Smooth muscle cell (in vitro differentiated cells): ENCODE results near the gene C20orf204. TPM values are rescaled to one million over a fixed set of nuclear protein-coding genes. Genes with fewer than 3 reads are reported as not detected.
"Not testable (repeated sequence)": the region's sequence is repeated elsewhere in the genome, so short reads cannot be mapped to it uniquely, and the experiment has no call there.

Experiments
- DNase-seq: peaks from one replicate; lab custom pipeline; 2025; ENCODE audit not compliant: unreplicated experiment; lab: John Stamatoyannopoulos, UW
- H2AFZ ChIP-seq: fragments of 200-600 bp; sonication (generic); 2 replicates; pipeline ENCODE4 v1.6.0; 2016; ENCODE audit warnings: antibody characterized with exemption, low read depth, mild to moderate bottlenecking
- H3F3A ChIP-seq: fragments of 200-600 bp; sonication (generic); 2 replicates; pipeline ENCODE4 v1.6.0; 2017; ENCODE audit warnings: antibody characterized with exemption, low read depth
- H3K27ac ChIP-seq: fragments of 200-600 bp; sonication (generic); 2 replicates; pipeline ENCODE4 v1.5.1; 2016; ENCODE audit warnings: low read depth, mild to moderate bottlenecking
- H3K27me3 ChIP-seq: fragments of 200-600 bp; sonication (generic); 2 replicates; pipeline ENCODE4 v1.6.1; 2016; ENCODE audit warnings: low read depth, mild to moderate bottlenecking
- H3K36me3 ChIP-seq: fragments of 200-600 bp; sonication (generic); 2 replicates; pipeline ENCODE4 v1.5.1; 2016; ENCODE audit warnings: low read depth
- H3K4me1 ChIP-seq: fragments of 200-600 bp; sonication (generic); 2 replicates; pipeline ENCODE4 v1.5.1; 2016; ENCODE audit warnings: low read depth
- H3K4me2 ChIP-seq: fragments of 200-600 bp; sonication (generic); 2 replicates; pipeline ENCODE4 v1.6.0; 2016; ENCODE audit warnings: mild to moderate bottlenecking
- H3K4me3 ChIP-seq: fragments of 200-600 bp; sonication (generic); 2 replicates; pipeline ENCODE4 v1.5.1; 2016; ENCODE audit warnings: mild to moderate bottlenecking
- H3K79me2 ChIP-seq: fragments of 200-600 bp; sonication (generic); 2 replicates; pipeline ENCODE4 v1.6.0; 2016; ENCODE audit warnings: low read depth, mild to moderate bottlenecking
- H3K9ac ChIP-seq: fragments of 200-600 bp; sonication (generic); 2 replicates; pipeline ENCODE4 v1.6.0; 2016; ENCODE audit warnings: low read depth
- H3K9me3 ChIP-seq: fragments of 200-600 bp; sonication (generic); replicated peaks from 2 replicates; pipeline ENCODE4 v1.5.1; 2016; ENCODE audit warnings: low read depth
- H4K20me1 ChIP-seq: fragments of 200-600 bp; sonication (generic); 2 replicates; pipeline ENCODE4 v1.6.0; 2016; ENCODE audit warnings: low read depth
- WGBS: methylation state at CpG from one replicate; pipeline ENCODE4 v1.1.7; 2016; ENCODE audit warnings: low lambda C conversion rate; 5-methylcytosine and 5-hydroxymethylcytosine counted together
- polyA plus RNA-seq: library from polyadenylated mRNA; unstranded; fragments of >200 nt; fragmentation: Nextera tagmentation; extraction: Ambion mirVana; gene quantifications from 2 replicates; pipeline ENCODE4 v1.2.1, GENCODE V29; 2016
- total RNA-seq: library from RNA; depleted of rRNA; stranded (reverse); fragments of >200 nt; gene quantifications from 2 replicates; pipeline ENCODE4 v1.2.3, GENCODE V29; 2014
- TF ChIP-seq, protein P1 (sequence below): fragments of 200-600 bp; sonication (generic); IDR thresholded peaks from 2 replicates; pipeline ENCODE4 v1.5.1; 2017; ENCODE audit warnings: borderline replicate concordance, mild to moderate bottlenecking, antibody characterized with exemption; ENCODE audit not compliant: insufficient read depth, poor library complexity, severe bottlenecking

C20orf204 gene
- total and polyA plus RNA-seq, 2 experiments from 2014 or later: 0.09 to 0.87 TPM

DNA sequence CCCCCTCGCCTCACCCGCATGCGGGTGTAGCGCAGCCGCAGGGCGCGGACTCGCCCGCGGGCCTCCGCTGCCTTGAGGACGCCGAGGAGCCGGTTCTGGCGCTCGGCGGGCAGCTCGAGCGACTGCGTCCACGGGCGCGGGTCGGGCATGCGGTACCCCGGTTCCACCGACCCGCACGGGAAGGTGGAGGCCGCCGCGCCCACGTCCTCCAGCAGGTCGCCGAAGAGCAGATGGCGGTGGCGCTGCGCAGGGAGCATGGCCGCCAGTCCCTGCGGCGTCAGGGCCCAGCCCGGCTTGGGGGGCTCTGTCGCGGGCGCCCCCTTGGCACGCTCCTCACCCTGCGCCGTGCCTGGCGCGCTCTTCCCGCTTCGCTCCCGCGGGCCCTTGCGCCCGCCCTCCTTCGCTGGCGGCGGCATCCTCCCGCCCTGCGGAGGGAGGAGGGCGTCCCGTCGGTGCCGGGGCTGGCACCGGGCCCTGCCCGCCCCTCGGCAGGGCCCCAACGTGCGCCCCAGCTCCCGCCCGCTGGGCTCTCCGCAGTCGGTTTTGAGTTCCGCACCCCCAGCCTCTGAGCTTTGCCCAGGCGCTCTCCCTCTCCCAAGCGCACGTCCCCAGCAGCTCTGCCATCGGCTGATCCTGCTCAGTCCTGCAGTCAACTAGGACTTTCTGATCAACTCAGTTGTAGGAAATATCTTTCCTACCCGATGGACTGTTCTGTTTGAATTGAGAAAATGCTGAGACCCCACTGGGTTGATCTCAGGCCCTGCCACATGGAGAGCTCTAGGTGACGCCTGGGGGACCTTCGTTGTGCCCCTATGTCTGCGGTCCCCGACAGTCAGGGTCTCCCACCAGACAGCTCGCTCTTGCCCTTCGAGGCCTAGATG, 48.1 kb downstream of the C20orf204 start, which contains the start of gene LKAAEAR1:
Gene LKAAEAR1, minus strand, starts transcription at position 595 of the 881 bp plus-strand sequence. Its CDS starts 179 bp downstream, at position 416.
- Histone ChIP-seq H2AFZ (peak within 1 kb of the TSS; percentile 86), H4K20me1 (no peaks in the 10 kb centered on the region), H3F3A (peaks cover 14% of the 10 kb centered on the region), H3K27ac (no peak within 1 kb of the TSS), H3K4me2 (peak within 1 kb of the TSS; percentile 98), H3K79me2 (no peaks in the 10 kb centered on the region), H3K4me1 (peaks cover 15% of the 10 kb centered on the region), H3K9me3 (no peaks in the 10 kb centered on the region), H3K9ac (no peak within 1 kb of the TSS), H3K4me3 (peak within 1 kb of the TSS; percentile 75), H3K36me3 (no peaks in the 10 kb centered on the region), H3K27me3 (peaks cover 26% of the 10 kb centered on the region)
- no peak for DNase-seq
- TF ChIP-seq, protein P1, sequence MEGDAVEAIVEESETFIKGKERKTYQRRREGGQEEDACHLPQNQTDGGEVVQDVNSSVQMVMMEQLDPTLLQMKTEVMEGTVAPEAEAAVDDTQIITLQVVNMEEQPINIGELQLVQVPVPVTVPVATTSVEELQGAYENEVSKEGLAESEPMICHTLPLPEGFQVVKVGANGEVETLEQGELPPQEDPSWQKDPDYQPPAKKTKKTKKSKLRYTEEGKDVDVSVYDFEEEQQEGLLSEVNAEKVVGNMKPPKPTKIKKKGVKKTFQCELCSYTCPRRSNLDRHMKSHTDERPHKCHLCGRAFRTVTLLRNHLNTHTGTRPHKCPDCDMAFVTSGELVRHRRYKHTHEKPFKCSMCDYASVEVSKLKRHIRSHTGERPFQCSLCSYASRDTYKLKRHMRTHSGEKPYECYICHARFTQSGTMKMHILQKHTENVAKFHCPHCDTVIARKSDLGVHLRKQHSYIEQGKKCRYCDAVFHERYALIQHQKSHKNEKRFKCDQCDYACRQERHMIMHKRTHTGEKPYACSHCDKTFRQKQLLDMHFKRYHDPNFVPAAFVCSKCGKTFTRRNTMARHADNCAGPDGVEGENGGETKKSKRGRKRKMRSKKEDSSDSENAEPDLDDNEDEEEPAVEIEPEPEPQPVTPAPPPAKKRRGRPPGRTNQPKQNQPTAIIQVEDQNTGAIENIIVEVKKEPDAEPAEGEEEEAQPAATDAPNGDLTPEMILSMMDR: no peak
- WGBS: 5% methylated on average over 76 of the region's 86 CpGs

DNA sequence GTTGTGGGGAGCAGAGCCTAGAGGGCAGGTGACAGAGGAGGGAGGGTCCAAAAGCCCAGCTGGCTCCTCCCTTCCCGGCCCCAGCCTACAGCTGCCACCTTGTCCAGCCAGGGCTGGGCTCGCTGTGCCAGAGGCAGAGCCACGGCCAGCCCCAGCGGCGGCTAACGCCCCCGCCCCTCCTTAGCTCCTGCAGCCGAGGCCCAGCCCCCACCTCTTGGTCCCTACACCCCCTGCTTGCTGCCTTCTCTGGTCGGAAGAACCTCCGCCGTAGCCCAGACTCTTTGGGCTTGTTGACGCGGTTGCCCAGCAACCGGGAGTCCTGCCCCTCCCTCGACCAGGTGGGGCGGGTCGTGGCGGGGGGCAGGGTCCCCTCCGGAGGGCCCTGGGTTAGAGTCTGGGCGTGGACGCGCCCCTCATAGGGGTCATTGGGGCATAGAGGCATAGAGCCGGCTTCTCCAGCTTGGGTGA, 48.7 kb downstream of the C20orf204 start:
- Histone ChIP-seq H2AFZ (no peak overlapping the region), H3K9me3 (no peaks in the 10 kb centered on the region), H3K27me3 (peaks cover 26% of the 10 kb centered on the region), H3K4me3 (no peak overlapping the region), H3K79me2 (no peaks in the 10 kb centered on the region), H4K20me1 (no peaks in the 10 kb centered on the region), H3K36me3 (no peaks in the 10 kb centered on the region), H3K4me1 (peaks cover 12% of the 10 kb centered on the region), H3K4me2 (peak overlapping the region; percentile 98), H3K27ac (no peak overlapping the region), H3F3A (peaks cover 14% of the 10 kb centered on the region), H3K9ac (no peak overlapping the region)
- TF ChIP-seq, protein P1: no peak
- no peak for DNase-seq
- 12% methylated on average over 21 of the region's 23 CpGs for WGBS

DNA sequence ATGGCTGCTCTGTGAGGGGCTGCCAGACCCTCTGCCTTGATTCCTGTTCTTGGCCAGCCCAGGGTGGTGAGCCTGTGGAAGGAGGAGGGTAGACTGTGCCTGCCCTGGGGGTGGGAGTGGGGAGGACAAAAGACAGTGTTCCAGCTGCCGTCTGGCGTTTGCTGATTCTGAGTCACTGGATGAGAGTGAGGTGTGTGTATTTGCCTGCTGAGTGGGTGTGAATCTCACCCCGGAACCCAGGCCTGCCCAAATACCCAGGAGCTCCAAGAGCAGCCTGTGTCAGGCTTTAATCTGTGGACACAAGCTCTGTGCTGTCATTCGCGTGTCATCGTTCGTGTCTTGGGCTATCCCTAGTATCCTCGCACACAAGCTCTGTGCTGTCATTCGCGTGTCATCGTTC, 50.8 kb downstream of the C20orf204 start:
- Histone ChIP-seq H3K4me3 (no peak overlapping the region), H3K27me3 (peaks cover 26% of the 10 kb centered on the region), H3K9me3 (no peaks in the 10 kb centered on the region), H2AFZ (no peak overlapping the region), H3K27ac (no peak overlapping the region), H3K4me1 (peaks cover 12% of the 10 kb centered on the region), H4K20me1 (peaks cover 3% of the 10 kb centered on the region), H3K4me2 (no peak overlapping the region), H3K79me2 (no peaks in the 10 kb centered on the region), H3K36me3 (no peaks in the 10 kb centered on the region), H3K9ac (no peak overlapping the region), H3F3A (peaks cover 9% of the 10 kb centered on the region)
- TF ChIP-seq, protein P1: no peak
- 85% methylated on average over 10 of the region's 11 CpGs for WGBS
- DNase-seq: no peak

DNA sequence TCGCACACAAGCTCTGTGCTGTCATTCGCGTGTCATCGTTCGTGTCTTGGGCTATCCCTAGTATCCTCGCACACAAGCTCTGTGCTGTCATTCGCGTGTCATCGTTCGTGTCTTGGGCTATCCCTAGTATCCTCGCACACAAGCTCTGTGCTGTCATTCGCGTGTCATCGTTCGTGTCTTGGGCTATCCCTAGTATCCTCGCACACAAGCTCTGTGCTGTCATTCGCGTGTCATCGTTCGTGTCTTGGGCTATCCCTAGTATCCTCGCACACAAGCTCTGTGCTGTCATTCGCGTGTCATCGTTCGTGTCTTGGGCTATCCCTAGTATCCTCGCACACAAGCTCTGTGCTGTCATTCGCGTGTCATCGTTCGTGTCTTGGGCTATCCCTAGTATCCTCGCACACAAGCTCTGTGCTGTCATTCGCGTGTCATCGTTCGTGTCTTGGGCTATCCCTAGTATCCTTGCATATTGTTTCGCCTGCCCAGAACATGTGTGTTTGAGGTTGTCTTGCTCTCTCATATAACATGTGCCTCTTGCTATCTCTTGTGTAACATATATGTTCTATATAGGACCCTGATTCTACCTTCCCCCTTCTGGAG, 51.3 kb downstream of the C20orf204 start:
- not testable (repeated sequence) for H3K27ac ChIP-seq, H2AFZ ChIP-seq, H3K9me3 ChIP-seq, H3K79me2 ChIP-seq, H3K36me3 ChIP-seq, H3K9ac ChIP-seq, DNase-seq, H3K4me2 ChIP-seq, H4K20me1 ChIP-seq, H3F3A ChIP-seq, H3K4me3 ChIP-seq
- H3K4me1 ChIP-seq: peaks cover 12% of the 10 kb centered on the region
- WGBS: 97% methylated on average over 8 of the region's 36 CpGs
- peaks cover 26% of the 10 kb centered on the region for H3K27me3 ChIP-seq

DNA sequence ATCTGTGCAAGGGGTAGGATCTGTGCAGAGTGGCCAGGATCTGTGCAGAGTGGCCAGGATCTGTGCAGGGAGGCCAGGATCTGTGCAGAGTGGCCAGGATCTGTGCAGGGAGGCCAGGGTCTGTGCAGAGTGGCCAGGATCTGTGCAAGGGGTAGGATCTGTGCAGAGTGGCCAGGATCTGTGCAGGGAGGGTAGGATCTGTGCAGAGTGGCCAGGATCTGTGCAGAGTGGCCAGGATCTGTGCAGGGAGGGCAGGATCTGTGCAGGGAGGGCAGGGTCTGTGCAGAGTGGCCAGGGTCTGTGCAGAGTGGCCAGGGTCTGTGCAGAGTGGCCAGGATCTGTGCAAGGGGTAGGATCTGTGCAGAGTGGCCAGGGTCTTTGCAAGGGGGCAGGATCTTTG, 52.6 kb downstream of the C20orf204 start:
- H3F3A ChIP-seq, H4K20me1 ChIP-seq, H3K36me3 ChIP-seq, H3K79me2 ChIP-seq, H2AFZ ChIP-seq, H3K9me3 ChIP-seq, DNase-seq, H3K9ac ChIP-seq, H3K27ac ChIP-seq, H3K4me2 ChIP-seq, H3K4me3 ChIP-seq, H3K4me1 ChIP-seq: not testable (repeated sequence)
- H3K27me3 ChIP-seq: peaks cover 26% of the 10 kb centered on the region
